CD4-positive, alpha-beta T cell treated with Interleukin-2 at 100 ng/mL for 4 hours (primary cell): ENCODE data around the gene HMGN3.
"Not testable (repeated sequence)": the region's sequence is repeated elsewhere in the genome, so short reads cannot be mapped to it uniquely, and the experiment has no call there.

ENCODE experiments used
- DNase-seq: peaks from one replicate; pipeline ENCODE4 v3.0.0-alpha.2; 2020; ENCODE audit warnings: low spot score

Gene HMGN3

DNA sequence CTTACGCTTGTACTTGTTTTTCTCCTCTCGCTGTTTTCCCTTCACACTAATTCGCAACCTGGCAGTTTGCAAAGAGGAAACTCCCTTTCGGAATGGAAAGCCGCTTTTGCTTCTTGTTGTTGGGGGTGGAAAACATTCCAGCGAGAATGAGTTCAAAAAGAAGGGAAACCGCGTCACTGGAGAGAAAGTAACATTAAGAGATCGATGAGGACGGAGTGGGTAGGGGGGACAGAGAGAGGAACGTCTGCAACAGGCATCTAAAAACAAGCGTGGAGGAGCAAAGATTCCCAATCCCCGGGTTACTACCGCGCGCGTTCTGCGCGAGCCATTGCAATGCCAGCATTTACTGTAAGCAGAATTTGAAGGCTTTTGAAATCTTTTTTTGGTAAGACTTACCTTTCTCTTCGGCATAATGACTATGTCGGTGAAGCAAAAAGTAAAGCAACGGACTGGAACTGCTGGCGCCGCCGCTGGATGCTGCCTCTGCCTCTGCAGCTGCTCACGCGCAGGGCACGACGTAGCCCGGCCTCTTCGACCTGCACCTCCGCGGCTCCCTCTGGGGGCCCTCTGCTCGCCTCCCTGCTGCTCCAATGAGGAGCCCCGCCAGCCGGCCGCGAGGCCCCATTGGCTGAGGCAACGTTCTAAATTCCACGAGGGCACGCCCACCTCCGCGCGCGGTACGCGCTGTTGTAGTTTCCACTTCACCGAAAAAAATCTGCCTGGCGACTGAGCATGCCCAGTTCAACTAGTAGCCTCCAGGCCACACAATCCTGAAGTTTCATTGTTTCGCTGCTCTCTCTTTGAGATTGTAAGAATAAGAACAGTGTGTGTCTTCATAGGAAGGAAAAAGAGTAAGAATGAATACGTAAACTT lies at the start of gene HMGN3:
TSS of gene HMGN3 (minus strand) at position 533 of the 873 bp plus-strand sequence.
- peak; percentile 92 for DNase-seq

DNA sequence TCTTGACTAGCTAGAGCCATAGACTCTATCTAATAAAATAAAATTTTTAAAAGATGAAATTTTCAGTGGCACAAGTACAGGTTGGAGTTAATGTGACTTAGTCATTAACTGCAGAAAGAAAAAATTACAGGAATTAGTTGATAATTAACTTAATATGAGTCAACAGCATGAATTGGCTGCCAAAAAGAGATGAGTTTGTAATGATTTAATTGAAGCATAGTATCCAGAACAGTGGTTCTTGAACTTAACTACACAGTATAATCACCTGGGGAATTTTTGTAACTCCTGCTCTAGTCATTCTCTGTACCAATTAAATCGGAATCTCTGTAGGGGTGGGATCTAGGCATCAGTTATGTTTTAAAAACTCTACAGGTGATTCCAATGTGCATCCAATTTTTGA lies 46.3 kb upstream of the HMGN3 start:
- no peak for DNase-seq

DNA sequence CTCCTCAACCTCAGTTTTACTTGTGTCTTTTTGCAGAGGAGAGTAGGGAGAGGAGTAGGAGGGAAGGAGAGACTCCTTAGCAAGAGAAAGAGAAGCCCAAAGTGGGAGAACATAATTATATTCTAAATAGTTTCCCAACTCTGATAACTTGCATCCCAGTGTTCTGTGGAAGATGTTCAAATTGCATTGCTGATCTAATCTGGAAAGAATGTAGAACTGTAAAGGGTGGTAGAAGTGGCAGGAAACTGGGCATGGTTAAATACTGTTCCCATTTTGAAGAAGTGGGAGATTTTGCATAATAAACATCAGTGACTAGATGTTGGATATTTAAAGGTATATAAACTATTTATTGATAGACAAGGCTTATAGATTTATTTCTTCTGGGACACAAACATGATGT lies 42.6 kb upstream of the HMGN3 start:
- DNase-seq = no peak

DNA sequence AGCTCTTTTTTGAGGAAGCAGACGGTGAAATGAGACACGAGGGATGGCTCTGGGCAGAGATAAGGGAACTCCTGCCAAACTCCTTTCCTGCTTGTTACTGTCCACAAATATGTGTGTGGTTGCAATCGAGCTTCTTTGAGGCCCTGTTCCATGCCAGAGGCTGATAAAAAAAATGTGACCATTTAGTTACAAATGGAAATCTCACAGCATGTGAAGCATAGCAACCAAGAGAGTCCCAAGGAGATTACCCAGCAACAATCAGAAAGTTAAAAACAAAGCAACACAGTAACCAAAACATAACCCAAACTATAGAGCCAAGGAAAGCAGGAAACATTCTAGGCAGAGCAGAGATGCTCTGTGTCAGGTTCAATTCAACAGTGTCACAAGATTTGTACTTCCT lies 35.4 kb upstream of the HMGN3 start:
- no peak for DNase-seq

DNA sequence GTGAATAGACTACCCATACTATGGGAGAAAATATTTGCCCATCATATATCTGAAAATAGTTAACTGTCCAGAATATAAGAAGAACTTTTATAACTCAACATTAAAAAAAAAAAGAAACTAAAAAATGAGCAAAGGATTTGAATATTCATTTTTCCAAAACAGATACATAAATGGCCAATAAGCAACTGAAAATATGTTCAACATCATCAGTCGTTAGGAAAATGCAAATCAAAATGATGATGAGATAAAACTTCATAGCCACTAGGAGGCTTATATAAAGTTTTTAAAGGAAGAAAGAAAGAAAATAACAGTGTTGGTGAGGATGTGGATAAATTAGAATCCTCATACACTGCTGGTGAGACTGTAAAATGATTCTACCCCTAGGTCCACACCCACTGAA lies 32.6 kb upstream of the HMGN3 start:
- no peak for DNase-seq

DNA sequence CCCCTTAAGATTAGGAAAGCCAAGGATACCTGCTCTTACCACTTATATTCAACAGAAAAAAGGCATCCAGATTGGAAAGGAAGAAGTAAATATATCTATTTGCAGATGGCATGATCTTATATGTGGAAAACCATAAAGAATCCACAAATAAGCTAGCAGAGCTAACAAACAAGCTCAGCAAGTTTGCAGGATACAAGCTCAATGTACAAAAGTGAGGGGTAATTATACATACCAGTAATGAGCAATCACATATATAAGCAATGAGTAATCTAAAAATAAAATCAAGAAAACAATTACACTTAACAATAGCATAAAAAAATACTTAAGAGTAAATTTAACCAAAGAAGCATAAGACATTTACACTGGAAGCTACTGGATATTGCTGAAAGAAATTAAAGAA lies 31.6 kb upstream of the HMGN3 start:
- no peak for DNase-seq

DNA sequence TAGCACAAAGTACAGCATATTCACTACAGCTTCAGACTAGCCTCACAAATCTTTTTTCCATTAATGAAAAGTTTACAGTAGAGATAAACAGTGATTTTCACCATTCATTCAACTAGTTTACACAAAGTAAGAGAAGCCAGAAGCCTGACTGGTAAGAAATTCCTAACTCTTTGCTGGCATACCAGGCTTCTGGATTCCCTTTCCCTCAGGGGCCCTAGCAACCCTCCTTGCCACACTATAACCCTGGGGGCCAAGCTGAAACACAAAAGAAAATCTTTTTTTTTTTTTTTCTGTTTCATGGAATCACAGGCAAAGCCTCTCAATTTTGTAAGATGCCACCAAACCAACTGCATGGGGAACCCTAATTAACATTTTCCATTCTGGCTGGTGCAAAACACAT lies 28.9 kb upstream of the HMGN3 start:
- DNase-seq = no peak

DNA sequence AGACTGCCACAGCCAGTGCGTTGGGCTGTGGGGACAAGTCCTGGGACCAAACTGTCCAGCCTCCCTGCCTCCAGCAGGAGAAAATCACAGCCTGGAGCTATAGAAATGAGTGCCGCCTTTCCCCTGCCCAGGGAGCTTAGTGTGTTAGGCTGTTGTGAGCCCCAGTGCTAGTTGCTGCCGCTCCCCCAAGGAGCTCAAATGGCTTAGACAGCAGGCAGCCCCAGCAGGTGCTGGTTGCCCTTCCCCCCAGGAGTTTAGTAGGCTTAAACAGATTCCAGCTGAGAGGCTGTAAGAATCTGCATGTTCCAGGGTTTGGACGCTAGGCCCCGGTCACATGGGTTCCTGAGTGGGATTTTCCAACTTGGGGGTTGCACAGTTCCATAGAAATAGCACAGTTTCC lies 27.2 kb upstream of the HMGN3 start:
- no peak for DNase-seq

DNA sequence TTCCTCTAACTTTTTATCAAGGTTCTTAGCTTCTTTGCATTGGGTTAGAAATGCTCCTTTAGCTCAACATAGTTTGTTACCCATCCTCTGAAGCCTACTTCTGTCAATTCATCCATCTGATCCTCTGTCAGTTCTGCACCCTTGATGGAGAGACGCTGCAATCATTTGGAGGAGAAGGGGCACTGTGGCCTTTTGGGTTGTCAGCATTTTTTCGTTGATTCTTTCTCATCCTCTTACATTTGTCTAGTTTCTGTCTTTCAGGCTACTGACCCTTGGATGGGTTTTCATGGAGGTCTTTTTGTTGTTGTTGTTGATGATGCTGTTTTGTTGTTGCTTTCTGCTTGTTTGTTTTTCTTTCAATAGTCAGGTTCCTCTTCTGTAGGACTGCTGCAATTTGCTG lies 26.3 kb upstream of the HMGN3 start:
- no peak for DNase-seq

DNA sequence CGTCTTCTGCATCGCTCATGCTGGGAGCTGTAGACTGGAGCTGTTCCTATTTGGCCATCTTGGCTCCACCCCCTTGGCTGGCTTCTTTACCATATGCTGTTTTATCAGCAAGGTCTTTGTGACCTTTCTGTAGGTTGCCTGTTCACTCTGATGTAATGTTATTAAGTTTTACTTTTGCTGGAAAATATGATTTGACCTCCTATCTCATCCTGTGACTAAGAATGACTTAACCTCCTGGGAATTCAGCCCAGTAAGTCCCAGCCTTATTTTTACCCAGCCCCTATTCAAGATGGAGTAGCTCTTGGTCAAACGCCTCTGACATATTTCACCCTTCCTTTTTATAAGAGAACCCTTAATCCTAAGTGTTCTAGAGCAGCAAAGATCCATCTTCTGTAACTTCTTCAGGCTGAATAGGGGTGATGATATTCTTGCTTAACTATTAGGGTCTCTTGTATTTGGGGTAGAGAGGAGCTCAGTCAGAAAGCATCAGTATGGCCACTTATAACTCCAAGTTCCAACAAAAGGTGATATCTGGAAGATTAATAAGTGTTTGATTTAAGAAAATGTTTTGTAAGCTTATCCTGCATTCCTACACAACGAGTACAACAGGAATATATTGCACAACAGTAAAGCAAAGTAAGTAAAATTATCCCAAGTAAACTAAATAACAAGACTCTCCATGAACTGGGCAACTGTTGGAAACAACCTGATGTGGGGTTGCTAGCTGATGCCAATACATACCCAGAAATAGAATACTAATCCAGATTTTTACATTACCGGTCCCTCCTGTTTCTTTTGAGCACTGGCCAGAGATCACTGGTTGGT lies 23.1 kb upstream of the HMGN3 start:
- DNase-seq = no peak

DNA sequence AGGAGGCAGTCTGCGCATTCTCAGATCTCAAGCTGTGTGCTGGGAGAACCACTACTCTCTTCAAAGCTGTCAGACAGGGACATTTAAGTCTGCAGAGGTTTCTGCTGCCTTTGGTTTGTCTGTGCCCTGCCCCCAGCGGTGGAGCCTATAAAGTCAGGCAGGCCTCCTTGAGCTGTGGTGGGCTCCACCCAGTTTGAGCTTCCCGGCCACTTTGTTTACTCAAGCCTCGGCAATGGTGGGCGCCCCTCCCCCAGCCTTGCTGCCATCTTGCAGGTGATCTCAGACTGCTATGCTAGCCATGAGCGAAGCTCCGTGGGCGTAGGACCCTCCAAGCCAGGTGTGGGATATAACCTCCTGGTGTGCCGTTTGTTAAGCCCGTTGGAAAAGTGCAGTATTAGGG lies 22.3 kb upstream of the HMGN3 start:
- not testable (repeated sequence) for DNase-seq

DNA sequence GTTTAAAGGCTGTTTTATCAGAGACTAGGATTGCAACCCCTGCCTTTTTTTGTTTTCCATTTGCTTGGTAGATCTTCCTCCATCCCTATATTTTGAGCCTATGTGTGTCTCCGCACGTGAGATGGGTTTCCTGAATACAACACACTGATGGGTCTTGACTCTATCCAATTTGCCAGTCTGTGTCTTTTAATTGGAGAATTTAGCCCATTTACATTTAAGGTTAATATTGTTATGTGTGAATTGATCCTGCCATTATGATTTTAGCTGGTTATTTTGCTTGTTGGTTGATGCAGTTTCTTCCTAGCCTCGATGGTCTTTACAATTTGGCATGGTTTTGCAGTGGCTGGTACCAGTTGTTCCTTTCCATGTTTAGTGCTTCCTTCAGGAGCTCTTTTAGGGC lies 20.6 kb upstream of the HMGN3 start:
- not testable (repeated sequence) for DNase-seq

DNA sequence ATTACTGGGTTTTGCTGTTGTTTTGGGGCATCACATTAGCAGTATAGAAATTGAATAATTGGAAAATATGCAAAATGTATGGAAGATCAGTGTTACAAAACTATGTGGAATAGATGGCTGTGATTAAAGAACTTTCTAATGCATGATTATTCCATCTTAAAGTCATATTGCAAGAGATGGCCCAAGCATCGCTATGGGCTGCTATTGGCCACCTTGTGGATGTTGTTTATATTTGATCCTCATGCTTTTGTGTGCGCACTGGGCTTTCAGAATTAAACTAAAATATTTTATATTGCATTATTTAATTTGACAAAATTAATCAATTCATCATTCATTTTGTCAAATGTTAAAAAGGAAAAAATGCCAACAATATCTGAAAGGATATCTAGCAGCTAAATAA lies 16.1 kb upstream of the HMGN3 start:
- no peak for DNase-seq

DNA sequence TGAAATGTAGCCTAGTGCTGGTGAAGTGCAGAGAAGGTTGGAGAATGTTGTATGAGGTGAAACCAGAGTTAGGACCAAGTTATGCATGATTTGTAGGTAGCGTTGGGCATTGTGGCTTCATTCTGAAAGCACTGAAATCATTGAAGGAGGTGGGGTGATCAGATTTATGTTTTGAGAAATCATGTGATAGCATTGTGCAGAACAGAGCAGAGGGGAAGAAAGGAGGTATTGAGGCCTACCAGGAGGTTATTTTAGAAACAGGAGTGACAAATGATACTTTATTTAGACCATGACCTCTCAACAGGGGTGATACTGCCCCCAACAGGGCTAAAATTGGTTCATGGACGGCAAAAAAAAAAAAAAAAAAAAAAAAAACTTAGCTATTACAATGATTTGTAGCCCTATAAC lies 15.6 kb upstream of the HMGN3 start:
- DNase-seq = no peak

DNA sequence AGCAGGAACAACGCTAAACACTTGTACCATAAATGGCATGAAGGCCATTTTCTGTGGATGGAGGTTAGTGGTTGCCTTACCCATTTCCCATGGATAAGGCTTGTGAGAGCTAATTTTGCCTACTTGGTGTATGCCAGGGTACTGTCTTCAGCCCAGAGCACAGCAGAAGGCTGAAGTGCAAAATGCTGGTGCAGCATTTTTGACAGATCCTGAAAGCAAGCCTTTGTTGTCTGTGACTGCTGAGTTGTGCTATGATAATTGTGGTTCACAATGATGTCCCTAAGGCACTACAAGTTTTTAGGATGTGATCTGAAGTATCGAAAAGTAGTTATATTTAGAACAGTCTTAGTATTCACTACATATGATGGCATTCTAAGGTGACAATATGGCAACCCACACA lies 14.7 kb upstream of the HMGN3 start:
- DNase-seq = no peak

DNA sequence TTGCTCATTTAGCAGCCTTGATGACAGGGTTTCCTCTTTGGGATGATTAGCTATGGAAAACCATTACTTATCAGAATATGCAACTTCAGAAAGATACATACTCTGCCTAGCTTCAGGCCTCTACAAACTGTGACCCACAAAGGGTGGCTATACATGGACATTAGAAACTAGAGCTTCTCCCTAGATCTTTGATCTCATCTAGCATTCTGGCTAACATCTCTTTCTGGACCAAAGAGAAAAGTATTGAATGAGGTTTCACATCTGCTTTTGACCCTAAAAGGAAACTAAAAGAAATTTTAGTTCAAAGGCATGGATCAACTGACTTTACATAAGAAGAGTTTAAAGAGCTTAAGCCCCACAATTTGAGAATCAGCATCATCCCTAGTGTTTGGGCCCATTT lies 12.4 kb upstream of the HMGN3 start:
- DNase-seq = no peak

DNA sequence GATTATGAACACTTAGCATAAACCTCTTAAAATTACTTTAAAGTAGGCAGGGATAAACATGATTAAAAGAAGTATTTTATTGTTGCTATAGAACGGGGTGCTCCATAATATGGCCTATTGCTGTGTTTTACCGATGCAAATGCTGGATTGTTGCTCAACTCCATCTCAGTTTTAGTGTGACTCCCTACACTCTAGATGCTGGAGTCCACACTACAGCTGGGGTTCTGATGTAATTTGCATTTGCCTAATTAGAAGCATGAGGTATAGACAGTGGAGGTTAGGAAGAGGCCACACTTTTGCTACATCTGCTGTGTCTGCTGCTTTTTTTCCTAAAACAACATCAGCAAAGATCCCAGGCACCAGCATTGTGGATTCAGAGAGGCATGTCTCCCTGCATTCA lies 6.7 kb upstream of the HMGN3 start:
- no peak for DNase-seq

DNA sequence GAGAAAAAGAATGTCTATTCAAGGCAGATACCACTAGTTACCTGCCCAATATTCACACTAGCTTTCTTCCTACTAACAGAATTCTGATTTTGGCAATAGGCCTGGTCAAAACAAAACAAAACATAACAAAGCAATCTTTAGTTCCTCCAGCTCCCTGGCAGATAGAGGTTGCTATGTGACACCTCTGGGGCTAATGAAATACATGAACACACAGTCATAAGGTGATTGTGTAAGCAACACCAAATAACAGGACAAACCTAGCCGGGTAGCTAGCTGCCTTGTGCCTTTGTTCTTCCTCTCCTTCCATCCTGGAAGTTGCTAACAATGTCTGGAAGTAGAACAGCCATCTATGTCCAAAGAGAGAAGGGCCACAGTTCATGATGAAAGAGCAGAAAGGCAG lies 6.0 kb upstream of the HMGN3 start:
- no peak for DNase-seq

DNA sequence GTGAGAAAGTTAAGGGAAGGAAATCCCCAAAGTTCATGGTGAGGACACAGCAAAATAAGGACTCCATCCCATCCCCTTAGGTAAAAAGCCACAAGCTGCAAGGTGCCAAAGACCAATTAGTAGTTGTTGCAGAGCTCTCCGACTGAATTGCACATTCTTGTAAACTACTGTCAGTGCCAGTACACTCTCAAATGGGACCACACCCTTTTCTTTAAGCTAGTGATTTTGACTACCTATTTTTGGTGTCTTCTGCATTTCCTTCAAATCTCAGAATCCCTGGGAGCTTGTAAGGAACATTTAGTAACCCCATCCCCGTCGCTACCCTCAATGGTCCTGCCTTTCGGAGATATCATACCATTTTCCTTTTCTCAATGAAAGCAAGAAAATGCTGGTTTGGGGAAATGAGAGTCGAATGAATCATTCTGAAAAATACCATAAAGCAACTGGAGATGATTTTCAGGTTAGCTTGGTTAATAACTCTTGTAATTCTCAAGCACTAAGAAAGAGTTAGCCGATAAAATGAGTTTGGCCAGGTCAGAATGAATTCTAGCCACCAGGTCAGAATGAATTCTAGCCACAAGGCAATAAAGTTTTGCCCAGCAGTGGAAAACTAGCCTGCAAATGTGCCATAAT lies 5.2 kb upstream of the HMGN3 start:
- no peak for DNase-seq

DNA sequence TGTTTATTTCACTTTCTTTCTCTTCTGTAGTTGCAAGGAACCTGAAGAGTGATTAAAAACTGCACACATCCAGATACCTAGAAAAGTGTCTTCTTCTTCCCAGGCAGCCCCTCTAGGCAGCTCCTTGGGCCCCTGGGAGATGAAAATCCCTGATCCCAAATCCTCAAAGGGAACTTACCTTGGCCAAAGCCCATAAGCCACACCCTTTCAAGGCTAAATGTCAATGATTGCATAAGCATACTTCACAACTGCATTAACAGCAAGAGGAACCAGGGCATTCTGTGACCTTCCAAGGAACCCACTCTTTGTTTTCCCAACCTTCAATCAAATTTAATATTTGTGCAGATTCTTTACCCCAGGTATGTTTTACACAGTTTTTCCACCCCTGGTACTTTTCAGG lies 4.4 kb upstream of the HMGN3 start:
- DNase-seq = no peak

DNA sequence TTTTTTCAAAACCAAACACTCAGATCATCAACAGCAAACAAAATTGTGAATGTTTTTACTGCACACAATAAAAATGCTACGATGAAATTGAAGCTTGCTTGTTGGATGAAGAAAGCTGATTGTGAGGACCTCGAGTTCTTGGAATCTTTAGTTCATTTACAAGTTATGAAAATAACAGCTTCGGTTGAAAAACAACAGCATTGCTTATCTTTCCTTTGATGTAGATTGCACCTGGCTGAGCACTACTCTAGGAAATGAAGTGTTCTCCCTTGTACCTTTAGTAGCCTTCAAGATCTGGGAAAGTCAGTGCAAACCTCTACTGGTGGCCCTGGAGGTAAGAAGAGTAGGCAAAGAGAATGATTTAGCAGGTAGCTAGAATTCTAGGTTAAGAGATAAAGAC lies 2.2 kb upstream of the HMGN3 start:
- DNase-seq = no peak

DNA sequence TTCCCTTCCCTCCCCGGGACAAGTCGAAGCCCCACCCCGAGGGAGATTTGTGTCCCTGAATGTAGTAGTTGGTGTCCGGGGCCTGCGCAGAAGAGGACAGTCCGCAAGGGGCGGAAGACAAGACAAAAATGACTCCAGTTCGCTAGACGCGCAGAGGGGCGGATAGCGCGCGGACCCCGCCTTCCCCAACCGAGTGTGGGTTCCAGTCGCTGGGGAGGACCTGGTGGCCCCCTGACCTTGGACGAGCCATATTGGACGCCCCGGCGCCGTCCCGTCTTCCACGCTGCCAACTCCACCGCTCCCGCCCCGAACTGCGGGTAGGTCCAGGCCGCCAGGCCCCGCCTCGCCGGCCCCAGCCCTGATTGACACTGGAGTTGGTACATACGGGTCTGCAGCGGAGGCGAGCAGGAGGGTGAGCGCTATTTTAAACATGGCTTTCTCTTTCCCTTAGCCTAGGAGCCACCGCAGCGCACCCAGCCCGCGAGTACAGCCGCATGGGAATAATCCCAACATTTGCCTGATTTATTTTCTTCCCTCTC lies 802 bp downstream of the HMGN3 start:
- DNase-seq = peak; percentile 57
